Measurements from ENCODE around the gene BDH1.

DNA sequence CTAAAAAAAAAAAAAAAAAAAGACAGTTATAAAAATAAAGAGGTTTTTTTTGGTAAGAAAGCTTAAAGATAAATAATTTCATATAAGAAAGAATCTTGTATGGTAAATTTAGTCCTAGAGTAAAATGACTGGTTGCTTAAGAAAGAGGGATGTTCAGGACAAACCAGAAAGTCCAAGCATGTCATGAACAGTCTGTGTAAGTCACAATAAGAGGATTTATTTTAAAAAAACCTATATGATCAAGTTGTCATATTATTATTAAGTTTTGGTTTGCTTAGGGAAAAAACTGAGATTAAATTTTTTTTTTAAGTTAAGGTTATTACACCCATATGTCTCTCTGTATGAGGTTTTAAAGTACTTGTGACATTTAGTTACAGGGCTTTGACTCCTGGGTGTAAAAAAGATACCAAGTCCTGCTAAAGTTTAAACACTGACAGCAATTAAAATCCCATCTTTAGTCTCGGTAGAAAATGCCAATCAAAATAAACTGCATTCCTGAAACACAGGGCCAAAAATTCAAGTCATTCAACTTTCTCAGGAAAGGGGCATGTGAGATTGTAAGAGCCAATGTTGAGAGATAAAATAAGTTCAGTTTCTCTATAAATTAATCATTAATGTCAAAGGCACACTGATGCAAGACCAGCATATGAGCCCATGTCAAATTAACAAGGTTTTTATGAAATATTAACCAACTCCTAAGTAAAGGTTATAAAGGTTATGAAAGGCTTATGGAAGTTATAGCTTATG, 8.5 kb upstream of the BDH1 start:
- TF ChIP-seq, protein P1, sequence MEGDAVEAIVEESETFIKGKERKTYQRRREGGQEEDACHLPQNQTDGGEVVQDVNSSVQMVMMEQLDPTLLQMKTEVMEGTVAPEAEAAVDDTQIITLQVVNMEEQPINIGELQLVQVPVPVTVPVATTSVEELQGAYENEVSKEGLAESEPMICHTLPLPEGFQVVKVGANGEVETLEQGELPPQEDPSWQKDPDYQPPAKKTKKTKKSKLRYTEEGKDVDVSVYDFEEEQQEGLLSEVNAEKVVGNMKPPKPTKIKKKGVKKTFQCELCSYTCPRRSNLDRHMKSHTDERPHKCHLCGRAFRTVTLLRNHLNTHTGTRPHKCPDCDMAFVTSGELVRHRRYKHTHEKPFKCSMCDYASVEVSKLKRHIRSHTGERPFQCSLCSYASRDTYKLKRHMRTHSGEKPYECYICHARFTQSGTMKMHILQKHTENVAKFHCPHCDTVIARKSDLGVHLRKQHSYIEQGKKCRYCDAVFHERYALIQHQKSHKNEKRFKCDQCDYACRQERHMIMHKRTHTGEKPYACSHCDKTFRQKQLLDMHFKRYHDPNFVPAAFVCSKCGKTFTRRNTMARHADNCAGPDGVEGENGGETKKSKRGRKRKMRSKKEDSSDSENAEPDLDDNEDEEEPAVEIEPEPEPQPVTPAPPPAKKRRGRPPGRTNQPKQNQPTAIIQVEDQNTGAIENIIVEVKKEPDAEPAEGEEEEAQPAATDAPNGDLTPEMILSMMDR (IDR thresholded peaks at IDR 0.05): no peak
- TF ChIP-seq YY1 (IDR thresholded peaks at IDR 0.05; ENCODE audit: low read depth) (no peak), REST (IDR thresholded peaks at IDR 0.05; ENCODE audit: low read depth, low read length) (no peak)

Measured in SK-N-SH (cell line).